Gastroesophageal sphincter (tissue), 4 donors: ENCODE data around the gene NNMT. TPM values are rescaled to one million over a fixed set of nuclear protein-coding genes. Genes with fewer than 3 reads are reported as not detected.
A peak's percentile ranks its signal among the peaks of the same experiment; 100 is the strongest.

Source experiments
- ATAC-seq: fragments of 150-250 bp; one replicate; pipeline ENCODE4 v1.9.1; 2016; ENCODE audit warnings: mild to moderate bottlenecking, moderate library complexity
- H3K27ac ChIP-seq, 4 donors: fragments of 200-600 bp; sonication (generic) in 3 of 4; 1 replicate in 3 of 4; 2 replicates in 1 of 4; pipeline ENCODE4 v1.5.1; 2016 to 2019
- H3K27me3 ChIP-seq: fragments of 200-600 bp; sonication (generic); one replicate; pipeline ENCODE4 v1.5.1; 2019
- H3K36me3 ChIP-seq, 2 donors: fragments of 200-600 bp; sonication (generic); one replicate each; pipeline ENCODE4 v1.5.1; 2019; ENCODE audit warnings: control low read depth in 1 of 2
- H3K4me1 ChIP-seq, 3 donors: fragments of 200-600 bp; sonication (generic); 1 replicate in 2 of 3; 2 replicates in 1 of 3; pipeline ENCODE4 v1.5.1; 2016 to 2019; ENCODE audit warnings: control low read depth in 2 of 3
- H3K4me3 ChIP-seq, 2 donors: fragments of 200-600 bp; sonication (generic); one replicate each; pipeline ENCODE4 v1.5.1; 2019; ENCODE audit warnings: mild to moderate bottlenecking in 1 of 2, moderate library complexity in 1 of 2
- H3K9me3 ChIP-seq, 3 donors: fragments of 200-600 bp; sonication (generic); one replicate each; pipeline ENCODE4 v1.5.1; 2017 to 2019; ENCODE audit warnings: control low read depth in 2 of 3
- EP300 ChIP-seq: sonication (generic); formaldehyde crosslinking; IDR thresholded peaks from one replicate; pipeline ENCODE4 v1.6.1; 2017; ENCODE audit warnings: antibody characterized with exemption, mild to moderate bottlenecking
- POLR2A ChIP-seq, 2 donors: fragments of 450-650 bp; IDR thresholded peaks; one replicate each; pipeline ENCODE4 v1.6.1; 2017; ENCODE audit warnings: antibody characterized with exemption in 2 of 2, mild to moderate bottlenecking in 2 of 2, moderate library complexity in 1 of 2
- POLR2AphosphoS5 ChIP-seq: sonication (generic); formaldehyde crosslinking; IDR thresholded peaks from one replicate; pipeline ENCODE4 v1.6.1; 2017; ENCODE audit warnings: antibody characterized with exemption
- WGBS, 2 donors: methylation state at CpG; one replicate each; pipeline ENCODE4 v1.1.5; 2018; ENCODE audit warnings: low coverage in 1 of 2; 5-methylcytosine and 5-hydroxymethylcytosine counted together
- total RNA-seq, 4 donors: library from RNA; depleted of rRNA; stranded (reverse); fragments of >200 nt; gene quantifications; one replicate each; pipeline ENCODE4 v1.1.0, GENCODE V29; 2016
- TF ChIP-seq, protein P1 (sequence below), 4 experiments: fragments of 200-600 bp in 2 of 4; fragments of 450-650 bp in 2 of 4; sonication (generic) in 1 of 4; IDR thresholded peaks; one replicate each; pipeline ENCODE4 v1.5.1; 2017 to 2019; ENCODE audit warnings: antibody characterized with exemption in 4 of 4, mild to moderate bottlenecking in 2 of 4, moderate library complexity in 2 of 4

NNMT gene
- total RNA-seq, 4 donors from 2014 or later, result 39.4 to 409 (median 243) TPM

DNA sequence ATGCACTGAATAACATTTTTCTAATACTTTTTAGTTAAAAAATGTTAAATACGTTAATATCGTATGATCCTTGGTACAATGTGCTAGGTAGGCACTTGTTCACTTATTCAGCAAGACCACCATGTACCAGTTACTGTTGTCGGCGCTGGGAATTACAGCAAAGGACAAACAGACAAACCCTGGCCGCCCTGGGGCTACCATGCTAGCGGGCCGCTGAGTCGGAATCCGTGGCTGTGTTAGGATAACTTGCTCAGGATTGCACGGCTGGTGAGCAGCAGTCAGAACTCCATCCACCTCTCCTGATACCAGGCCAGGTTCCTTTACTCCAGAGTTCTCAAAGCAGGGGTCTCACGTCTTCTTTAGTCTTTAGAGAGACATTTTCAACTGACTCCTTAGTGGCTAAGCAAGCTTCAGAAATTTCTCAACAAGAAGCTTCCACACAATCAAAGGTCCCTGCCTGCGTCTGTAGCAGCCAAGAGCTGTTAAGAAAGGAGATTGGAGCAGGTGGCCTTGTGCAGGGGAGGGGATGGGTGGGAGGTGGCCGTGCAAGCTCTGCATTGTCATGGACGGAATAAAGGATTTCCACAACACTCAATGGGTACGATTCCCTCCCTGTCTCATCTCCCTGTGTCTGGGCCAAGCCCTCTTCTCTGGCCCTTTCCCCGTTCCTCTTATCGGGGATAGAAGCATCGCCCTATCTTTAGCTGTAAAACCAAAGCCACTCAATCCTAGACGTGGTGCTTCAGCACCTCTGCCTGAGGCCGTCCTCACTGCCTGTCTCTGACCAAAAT, 39.8 kb upstream of the NNMT start:
- ATAC-seq, result no peak
- TF ChIP-seq POLR2A (IDR thresholded peaks at IDR 0.05), result no peak
- TF ChIP-seq POLR2AphosphoS5, result peak; percentile 7
- H3K27me3 ChIP-seq, result no peaks in the 10 kb centered on the region
- no peaks in the 10 kb centered on the region for H3K9me3 ChIP-seq
- H3K4me1 ChIP-seq, result peaks cover 0 to 97% (median 50%) of the 10 kb centered on the region in 3 donors
- peak overlapping the region in 3 of 4 donors; percentile 68 to 84 (median 84) for H3K27ac ChIP-seq
- 85 to 96% methylated on average over 9 to 13 of the region's 20 CpGs for WGBS, 2 donors
- H3K36me3 ChIP-seq, result peaks cover 0 to 56% of the 10 kb centered on the region in 2 donors
- peak overlapping the region in 1 of 2 donors; percentile 33 for H3K4me3 ChIP-seq

DNA sequence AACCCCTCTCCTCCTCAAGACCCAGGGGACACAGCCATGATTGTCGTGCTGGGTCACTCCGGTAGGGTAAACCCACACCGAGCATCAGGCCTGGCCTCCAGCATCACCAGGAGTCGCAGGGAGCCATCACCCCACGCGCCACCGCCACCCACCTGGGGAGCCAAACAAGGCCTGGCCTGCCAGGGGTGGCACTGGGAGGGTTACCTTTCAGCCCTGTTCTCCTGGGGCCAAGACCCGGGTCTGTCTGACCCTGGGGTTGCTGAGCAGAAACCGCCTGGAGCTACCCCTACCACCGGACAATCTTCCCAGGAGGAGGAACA, 39.3 kb upstream of the NNMT start:
- no peaks in the 10 kb centered on the region for H3K9me3 ChIP-seq
- no peaks in the 10 kb centered on the region for H3K27me3 ChIP-seq
- TF ChIP-seq, protein P1, sequence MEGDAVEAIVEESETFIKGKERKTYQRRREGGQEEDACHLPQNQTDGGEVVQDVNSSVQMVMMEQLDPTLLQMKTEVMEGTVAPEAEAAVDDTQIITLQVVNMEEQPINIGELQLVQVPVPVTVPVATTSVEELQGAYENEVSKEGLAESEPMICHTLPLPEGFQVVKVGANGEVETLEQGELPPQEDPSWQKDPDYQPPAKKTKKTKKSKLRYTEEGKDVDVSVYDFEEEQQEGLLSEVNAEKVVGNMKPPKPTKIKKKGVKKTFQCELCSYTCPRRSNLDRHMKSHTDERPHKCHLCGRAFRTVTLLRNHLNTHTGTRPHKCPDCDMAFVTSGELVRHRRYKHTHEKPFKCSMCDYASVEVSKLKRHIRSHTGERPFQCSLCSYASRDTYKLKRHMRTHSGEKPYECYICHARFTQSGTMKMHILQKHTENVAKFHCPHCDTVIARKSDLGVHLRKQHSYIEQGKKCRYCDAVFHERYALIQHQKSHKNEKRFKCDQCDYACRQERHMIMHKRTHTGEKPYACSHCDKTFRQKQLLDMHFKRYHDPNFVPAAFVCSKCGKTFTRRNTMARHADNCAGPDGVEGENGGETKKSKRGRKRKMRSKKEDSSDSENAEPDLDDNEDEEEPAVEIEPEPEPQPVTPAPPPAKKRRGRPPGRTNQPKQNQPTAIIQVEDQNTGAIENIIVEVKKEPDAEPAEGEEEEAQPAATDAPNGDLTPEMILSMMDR (IDR thresholded peaks at IDR 0.05), result no peak
- TF ChIP-seq POLR2AphosphoS5 (peak; percentile 17), POLR2A (IDR thresholded peaks at IDR 0.05) (no peak), EP300 (no peak)
- peak overlapping the region in 1 of 2 donors; percentile 33 for H3K4me3 ChIP-seq
- ATAC-seq, result no peak
- peaks cover 0 to 50% of the 10 kb centered on the region in 2 donors for H3K36me3 ChIP-seq
- WGBS, 2 donors, result 81% methylated on average over 3 of the region's 10 CpGs; no CpG with 5 or more reads in 1 of the 2 donors
- peaks cover 0 to 96% (median 48%) of the 10 kb centered on the region in 3 donors for H3K4me1 ChIP-seq
- peak overlapping the region; percentile 3 to 84 (median 76) for H3K27ac ChIP-seq

DNA sequence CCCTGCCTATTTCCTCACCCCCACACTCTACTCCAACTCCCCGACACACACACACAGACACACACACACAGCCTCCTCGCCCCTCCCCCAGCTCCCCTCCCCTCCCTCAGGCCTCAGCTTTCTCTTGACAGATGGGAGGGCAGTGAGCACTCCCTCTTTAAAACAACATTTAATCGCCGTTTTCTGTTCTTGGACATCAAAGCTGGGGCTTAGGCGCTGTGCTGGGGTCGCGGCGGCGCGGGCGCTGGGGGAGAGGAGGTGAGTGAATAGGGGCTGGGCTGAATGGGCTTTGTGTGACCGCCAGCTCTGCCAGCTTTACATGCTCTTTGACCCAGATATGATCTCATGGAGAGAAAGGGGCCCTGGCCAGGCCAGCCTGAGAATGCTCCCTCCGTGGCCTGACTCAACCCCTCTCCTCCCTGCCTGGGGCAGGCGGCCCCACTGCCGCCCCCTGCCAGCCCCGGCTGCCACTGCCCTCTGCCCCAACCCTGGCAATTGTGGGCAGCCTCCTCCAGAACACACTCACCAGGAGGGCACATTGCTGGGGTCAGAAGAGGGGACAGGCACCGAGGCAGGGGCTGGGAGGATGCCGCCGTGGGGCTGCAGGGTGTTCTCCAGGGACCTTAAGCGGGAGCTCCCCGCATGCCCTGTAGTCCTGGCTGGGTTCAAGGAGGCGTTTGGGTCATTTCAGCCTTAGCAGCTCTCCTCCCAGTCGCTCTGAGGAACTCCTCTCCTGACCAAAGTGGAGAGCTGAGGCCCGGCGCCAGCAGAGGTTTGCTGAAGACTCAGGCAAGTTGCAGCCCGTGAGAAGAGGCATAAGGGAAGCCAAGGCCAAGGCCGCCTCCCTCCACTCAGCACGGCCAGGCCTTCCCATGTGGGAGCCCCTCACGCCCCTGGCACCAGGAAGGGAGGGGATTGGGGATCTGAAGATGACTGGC, 38.3 kb upstream of the NNMT start:
- Histone ChIP-seq H3K36me3 (peaks cover 0 to 41% of the 10 kb centered on the region in 2 donors), H3K27ac (peak overlapping the region; percentile 43 to 84 (median 76)), H3K27me3 (no peaks in the 10 kb centered on the region), H3K4me1 (peaks cover 0 to 96% (median 39%) of the 10 kb centered on the region in 3 donors), H3K4me3 (peak overlapping the region in 1 of 2 donors; percentile 33), H3K9me3 (no peaks in the 10 kb centered on the region)
- ATAC-seq, result peak; percentile 33
- TF ChIP-seq EP300, result no peak
- TF ChIP-seq, protein P1 (IDR thresholded peaks at IDR 0.05), result peak in 3 of 4 experiments; percentile 25 to 31 (median 25)
- 14 to 56% methylated on average over 1 to 6 of the region's 29 CpGs for WGBS, 2 donors

DNA sequence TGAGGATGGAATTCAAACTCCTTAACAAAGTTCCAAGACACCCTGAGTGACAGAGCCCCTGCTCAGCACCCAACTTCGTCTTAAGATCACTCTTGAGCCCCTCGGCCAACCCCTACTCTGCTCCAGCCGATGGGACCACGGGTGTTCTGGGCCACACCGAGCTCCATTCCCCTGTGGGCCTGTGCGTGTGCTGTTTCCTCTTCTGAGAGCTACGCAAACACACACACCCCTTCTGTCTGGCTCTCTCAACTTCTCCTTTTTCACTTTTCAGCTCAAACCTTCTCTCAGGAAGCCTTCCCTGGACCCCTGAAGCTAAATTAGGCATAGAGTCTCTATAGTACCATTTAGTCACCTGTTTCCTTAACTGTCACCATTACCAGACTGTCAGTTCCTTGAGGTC, 37.5 kb upstream of the NNMT start:
- Histone ChIP-seq H3K4me3 (peak overlapping the region in 1 of 2 donors; percentile 33), H3K36me3 (peaks cover 0 to 33% of the 10 kb centered on the region in 2 donors), H3K9me3 (no peaks in the 10 kb centered on the region), H3K4me1 (peaks cover 0 to 92% (median 39%) of the 10 kb centered on the region in 3 donors), H3K27me3 (peaks cover 1% of the 10 kb centered on the region), H3K27ac (peak overlapping the region; percentile 43 to 84 (median 76))
- peak; percentile 3 for TF ChIP-seq POLR2AphosphoS5
- no peak for TF ChIP-seq EP300
- ATAC-seq, result no peak
- WGBS, 2 donors, result 65 to 90% methylated on average over 7 of the region's 7 CpGs

DNA sequence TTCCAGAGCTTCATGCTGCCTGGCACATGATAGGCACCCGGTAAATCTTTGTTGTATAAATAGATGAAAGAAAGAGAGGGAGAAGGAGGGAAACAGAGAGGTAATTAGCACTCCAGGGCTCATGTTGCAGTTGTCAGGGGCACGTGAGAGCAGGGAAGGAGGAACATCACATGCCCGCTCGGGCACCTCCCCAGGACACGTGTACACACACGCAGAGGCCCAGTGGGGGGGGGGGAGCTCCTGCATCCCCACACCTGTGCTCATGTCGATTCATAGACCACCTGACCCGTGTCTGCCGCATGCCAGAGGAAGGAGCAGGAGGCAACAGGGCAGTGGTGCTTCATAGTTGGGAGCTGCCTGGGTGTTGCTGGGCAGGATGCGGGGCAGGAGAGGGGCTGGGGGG, 37.1 kb upstream of the NNMT start:
- 62 to 70% methylated on average over 2 to 6 of the region's 10 CpGs for WGBS, 2 donors
- peaks cover 6% of the 10 kb centered on the region for H3K27me3 ChIP-seq
- TF ChIP-seq POLR2AphosphoS5 (no peak), EP300 (no peak), POLR2A (IDR thresholded peaks at IDR 0.05) (no peak)
- TF ChIP-seq, protein P1 (IDR thresholded peaks at IDR 0.05), result no peak
- H3K27ac ChIP-seq, result peak overlapping the region; percentile 43 to 84 (median 76)
- peak overlapping the region in 1 of 2 donors; percentile 33 for H3K4me3 ChIP-seq
- peaks cover 0 to 28% of the 10 kb centered on the region in 2 donors for H3K36me3 ChIP-seq
- H3K9me3 ChIP-seq, result no peaks in the 10 kb centered on the region
- peaks cover 0 to 88% (median 39%) of the 10 kb centered on the region in 3 donors for H3K4me1 ChIP-seq
- peak; percentile 16 for ATAC-seq
